Measurements from ENCODE around the gene CNGA2.

- no peak for TF ChIP-seq CTCF (IDR thresholded peaks at IDR 0.05; ENCODE audit: poor library complexity, severe bottlenecking)
- no peak for TF ChIP-seq RAD21 (conservative IDR thresholded peaks at IDR 0.05)
- no peak for TF ChIP-seq EZH2 (IDR thresholded peaks at IDR 0.05; ENCODE audit: borderline replicate concordance, insufficient read depth, low read length, poor library complexity, severe bottlenecking)
- no peak for TF ChIP-seq POLR2AphosphoS5 (IDR thresholded peaks at IDR 0.05)
These were observed 30.4 kb upstream of the CNGA2 start for GRCh38 chrX:151704041-151704663.
